ENCODE data around the gene THBD.

THBD gene

DNA sequence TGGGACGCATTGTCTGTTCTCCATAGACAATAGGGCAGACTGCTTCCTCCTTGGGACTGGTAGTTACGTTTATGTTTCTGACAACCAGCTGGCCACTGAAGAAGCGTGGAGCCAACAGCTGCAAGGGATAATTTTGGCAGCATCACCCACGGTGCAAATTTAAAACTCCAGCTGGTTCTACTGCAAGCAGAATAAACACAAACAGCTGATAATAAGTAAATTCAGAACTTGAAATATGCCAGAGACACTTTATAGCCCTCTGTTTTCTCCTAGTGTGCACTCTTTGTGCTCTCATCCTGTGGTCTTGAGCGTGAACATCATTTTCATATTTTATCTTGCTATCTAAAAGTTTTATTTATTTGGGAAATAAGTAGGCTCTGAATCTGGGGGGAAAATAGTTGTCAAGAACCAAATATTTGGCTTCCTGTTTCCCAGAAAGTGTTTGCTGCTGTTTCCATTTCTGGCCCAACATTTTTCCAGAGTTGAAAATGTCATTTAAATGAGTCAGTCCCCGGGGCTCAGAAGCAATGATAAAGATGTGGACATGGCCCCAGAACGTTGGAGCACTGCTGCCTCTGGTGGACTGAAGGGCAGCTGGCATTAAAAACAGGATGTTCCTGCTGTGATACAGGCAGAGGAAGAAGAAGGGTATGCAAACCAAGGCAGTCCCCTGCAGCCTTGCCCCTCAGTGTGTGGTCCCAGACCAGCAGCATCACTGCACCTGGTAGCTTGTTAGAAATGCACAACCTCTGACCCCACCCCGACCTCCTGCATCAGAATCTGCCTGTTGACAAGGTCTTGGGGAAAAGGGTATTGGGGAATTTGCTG lies 12.5 kb upstream of the THBD start:
- no peak for DNase-seq (ENCODE audit: low spot score)

GRCh38 chr20:23061262-23061661 lies 11.8 kb upstream of the THBD start:
- DNase-seq (ENCODE audit: low spot score): no peak

DNA sequence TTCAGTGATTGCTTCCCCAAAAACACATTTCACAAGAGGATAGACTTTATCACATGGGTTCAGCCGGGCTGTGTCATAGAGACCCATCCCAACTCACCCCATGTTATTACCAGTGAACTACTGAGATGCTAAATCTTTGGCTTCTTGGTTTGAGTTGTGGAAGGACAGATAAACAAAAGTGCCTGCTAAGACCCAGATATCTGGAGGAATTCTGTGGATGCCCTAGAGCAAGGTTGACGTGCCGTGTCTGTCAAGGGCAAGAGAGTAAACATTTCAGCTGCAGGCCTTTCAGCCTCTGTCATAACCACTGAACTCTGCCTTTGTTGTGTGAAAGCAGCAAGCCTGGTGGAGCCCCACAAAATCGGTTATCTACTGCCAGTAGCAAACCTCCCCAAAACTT lies 11.2 kb upstream of the THBD start:
- no peak for DNase-seq (ENCODE audit: low spot score)

DNA sequence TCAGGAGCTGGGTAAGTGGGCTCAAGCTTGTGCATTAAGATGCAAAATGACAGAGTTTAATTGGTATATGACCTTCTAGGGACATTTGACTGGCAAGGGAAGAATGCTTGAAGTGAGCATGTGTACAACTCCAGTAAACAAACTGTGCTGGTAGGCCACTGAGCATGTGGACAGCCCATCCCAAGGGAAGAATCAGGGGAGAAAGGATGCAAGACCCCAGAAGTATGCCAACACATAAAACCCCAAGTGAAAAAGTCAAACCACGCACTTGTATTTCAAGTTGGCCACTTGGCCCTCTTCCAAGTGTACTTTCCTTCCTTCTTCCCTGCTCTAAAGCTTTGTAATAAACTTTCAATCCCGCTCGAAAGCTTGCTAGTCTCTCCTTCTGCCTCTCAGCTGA lies 10.4 kb upstream of the THBD start:
- DNase-seq (ENCODE audit: low spot score): no peak

DNA sequence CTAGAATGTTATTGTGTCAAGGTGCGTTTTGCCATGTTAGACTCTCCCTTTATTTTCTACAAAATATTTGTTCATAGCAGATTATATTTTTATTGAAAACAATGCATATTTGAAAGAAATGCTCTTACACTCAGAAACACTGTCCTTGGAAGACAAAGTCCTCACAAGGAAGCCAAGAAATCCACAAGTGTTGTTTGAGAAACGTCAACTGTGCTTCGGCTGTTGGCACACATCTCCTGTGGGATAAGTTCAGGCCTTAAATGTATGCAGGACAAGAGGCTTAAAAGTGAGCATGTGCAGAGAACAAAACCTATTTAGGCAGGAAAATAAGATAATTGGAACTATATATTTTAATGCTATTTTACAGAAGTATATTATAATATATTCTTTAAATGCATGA lies 9.5 kb upstream of the THBD start:
- no peak for DNase-seq (ENCODE audit: low spot score)

GRCh38 chr20:23058240-23058639 lies 8.8 kb upstream of the THBD start:
- DNase-seq (ENCODE audit: low spot score): no peak

DNA sequence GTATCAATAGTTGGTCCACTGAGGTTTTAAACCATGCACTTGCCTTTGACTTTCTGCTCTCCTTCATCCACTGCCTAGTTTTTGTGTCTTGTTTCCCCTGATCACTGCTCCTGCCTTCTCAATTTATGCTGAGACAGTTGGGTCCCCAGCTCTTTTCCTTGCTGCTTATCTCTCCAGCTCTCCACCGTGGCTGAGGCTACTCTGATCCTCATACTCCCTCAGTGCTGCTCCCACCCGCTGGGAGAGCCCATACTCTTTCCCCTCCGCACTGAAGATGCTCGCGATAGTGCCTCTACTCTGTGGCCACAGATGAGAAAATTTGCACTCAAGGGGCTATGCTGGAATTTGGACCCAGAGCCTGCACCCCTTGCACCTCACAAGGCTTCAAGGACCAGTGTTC lies 3.4 kb upstream of the THBD start:
- no peak for DNase-seq (ENCODE audit: low spot score)

GRCh38 chr20:23050847-23051627 lies 1.6 kb upstream of the THBD start:
- DNase-seq (ENCODE audit: low spot score): no peak

DNA sequence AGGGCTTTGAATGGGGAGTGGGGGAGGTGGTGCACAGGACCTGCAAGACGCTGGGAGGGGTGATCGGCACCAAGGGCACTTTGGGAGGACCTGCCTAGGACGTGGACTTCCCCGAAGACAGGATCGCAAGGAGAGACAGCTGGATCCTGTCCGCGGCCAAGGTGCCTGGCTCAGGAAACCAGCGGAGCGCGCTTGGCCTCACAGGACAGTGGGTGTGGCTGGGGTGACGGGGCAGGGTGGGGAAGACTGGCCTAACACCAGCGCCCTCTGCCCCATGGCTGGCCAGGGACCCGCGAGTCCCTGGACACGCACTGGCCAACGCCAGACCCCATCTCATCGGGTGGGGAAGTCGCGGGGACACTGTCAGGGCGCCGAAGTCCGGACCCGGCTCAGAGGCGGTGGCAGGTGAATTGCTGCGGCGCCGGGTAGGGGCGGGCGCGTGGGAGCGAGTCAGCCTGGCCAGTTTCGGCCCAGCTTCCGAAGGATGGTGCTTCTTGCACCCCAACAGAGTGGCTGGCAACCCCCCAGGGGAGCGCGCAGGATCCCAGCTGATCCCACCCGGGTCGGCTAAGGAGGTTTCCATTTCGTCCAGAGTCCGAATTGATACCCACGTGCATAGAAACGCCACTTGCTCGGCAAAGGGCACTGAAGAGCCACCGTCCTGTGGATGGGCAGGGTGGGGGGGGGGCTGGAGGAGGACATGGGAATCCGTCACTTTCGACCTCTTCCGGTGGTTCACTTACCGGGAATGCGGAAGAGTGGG lies 785 bp upstream of the THBD start:
- no peak for DNase-seq (ENCODE audit: low spot score)

DNA sequence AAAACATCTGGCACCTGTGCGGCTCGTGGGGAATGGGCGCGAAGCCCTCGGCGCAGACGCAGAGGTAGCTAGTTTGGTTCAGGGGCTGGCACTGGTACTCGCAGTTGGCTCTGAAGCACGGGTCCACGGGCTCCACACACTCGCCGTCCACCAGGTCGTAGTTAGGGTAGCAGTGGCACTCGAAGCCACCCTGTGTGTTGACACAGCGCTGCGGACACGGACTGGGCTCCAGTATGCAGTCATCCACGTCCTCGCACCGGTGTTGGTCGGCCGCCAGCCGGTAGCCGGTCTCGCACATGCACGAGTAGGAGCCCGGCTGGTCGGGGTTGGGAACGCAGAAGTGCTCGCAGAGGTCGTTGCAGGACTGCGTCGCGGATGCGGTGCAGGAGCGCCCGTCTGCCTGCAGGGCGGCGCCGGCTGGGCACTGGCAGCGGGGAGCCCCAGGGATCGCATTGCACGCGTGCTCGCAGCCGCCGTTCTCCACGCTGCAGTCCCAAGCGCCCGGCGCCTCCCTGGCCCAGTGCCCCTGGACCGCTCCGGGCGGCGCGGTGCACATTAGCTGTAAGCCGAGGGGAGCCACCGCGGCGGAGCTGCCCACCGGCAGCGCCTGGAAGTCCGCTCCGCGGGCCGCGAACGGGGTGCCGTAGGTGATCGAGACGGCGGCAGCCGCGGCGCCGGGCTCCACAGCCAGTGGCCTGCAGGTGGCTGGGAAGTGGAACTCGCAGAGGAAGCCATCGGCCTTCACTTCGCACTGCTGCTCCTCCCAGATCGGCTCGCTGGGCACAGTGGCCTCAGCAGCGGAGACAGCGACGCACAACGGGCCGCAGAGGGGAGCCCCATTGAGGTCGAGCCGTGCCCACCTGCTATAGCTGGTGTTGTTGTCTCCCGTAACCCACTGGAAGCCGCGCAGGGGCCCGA lies 930 bp downstream of the THBD start:
- no peak for DNase-seq (ENCODE audit: low spot score)

DNA sequence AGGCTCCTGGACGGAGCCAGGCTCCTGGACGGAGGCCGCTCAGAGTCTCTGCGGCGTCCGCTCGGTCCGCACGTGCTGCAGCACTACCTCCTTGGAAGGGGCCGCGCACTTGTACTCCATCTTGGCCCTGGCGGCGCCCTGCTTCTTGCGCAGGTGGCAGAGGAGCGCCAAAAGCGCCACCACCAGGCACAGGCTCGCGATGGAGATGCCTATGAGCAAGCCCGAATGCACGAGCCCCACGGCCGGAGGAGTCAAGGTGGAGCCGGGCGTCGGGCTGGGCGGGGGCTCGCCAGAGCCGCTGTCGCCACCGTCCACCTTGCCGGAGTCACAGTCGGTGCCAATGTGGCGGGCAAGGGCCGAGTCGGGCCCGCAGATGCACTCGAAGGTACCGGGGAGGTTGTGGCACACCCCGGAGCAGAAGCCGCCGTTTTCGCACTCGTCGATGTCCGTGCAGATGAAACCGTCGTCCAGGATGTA lies 1.7 kb downstream of the THBD start:
- DNase-seq (ENCODE audit: low spot score): no peak

GRCh38 chr20:23047001-23047737 lies 2.3 kb downstream of the THBD start:
- no peak for DNase-seq (ENCODE audit: low spot score)

GRCh38 chr20:23046431-23046830 lies 3.0 kb downstream of the THBD start:
- DNase-seq (ENCODE audit: low spot score): no peak

DNA sequence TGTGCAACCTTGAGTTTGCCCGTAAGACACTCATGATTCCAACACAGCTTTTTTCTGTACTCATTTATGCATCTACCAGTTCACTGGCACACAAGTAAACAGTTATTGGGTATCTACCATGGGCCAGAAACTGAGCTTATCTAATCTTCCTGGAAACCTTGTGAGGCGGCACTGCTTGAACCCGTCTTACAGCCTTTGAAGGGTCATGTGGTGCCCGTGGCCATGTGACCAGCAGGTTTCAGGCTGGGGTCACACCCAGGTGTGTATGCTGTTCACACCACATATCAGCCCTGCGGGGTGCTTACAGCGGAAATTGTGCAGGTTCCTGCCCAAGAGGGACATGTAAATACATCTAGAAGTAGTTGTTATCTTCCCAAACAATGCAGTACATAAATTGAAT lies 6.1 kb downstream of the THBD start:
- DNase-seq (ENCODE audit: low spot score): no peak

DNA sequence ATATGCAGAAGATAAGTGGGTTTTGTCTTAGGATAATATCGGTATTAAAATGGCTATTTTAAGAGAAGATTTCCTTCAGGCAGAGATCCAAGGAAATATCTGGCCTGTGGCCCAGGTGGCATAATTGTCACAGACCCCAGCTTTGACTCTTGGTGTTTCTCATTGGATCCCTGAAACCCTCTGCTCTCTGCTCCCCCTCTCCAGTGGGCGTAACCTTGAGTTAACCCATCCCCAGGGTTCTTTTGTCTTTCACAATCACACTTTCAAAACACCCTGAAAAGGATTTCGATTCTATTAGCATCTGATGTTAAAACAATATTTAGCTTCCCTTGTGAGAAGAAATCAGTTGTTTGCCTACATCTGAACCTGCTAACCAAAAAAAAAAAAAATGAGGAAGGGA lies 7.2 kb downstream of the THBD start:
- no peak for DNase-seq (ENCODE audit: low spot score)

DNA sequence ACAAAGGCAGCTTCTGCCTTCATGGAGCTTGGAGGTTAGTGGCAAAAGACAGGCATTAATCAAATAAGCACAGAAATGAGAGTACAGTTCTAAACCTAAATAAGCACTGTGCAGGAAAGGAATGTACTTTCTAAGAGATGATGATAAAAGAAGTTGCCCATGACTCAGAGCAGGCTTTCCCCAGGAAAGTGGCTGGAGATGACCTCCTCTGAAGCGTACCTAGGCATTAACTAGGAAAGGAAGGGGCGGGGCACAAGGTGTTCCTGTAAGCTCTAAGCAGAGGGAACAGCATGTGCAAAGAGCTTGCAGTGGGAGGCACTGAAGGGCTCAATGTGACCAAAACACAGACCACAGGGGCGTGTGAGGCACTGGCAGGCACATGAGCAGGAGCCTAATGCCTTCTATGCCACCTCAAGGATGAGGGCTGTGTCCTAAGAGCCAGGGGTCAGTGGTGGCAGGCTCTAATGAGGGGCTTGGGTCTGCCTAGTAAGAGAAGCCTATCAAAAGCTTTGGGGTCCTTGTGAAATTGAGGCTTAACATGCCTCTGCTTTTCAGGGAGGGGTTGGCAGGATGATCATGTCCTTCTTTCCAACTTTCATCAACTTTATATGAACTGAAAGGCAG lies 9.5 kb downstream of the THBD start:
- no peak for DNase-seq (ENCODE audit: low spot score)

GRCh38 chr20:23039136-23039875 lies 10.2 kb downstream of the THBD start:
- DNase-seq (ENCODE audit: low spot score): no peak

GRCh38 chr20:23037017-23037481 lies 12.4 kb downstream of the THBD start:
- DNase-seq (ENCODE audit: low spot score): no peak

- no peak for DNase-seq (ENCODE audit: low spot score)
Measured at GRCh38 chr20:23036371-23036770, 13.1 kb downstream of the THBD start.

GRCh38 chr20:23035731-23036130 lies 13.7 kb downstream of the THBD start:
- DNase-seq (ENCODE audit: low spot score): no peak

Measured in HuH-7 (cell line).